Suprapubic skin (tissue), 4 donors: ENCODE results near the gene HAS3. TPM values are rescaled to one million over a fixed set of nuclear protein-coding genes. Genes with fewer than 3 reads are reported as not detected.
"Not testable (repeated sequence)": the region's sequence is repeated elsewhere in the genome, so short reads cannot be mapped to it uniquely, and the experiment has no call there.

Experiments
- DNase-seq, 2 donors: peaks; one replicate each; pipeline ENCODE4 v3.0.0-alpha.2; 2019; ENCODE audit warnings: low spot score in 2 of 2
- H3K27ac ChIP-seq: fragments of 200-600 bp; sonication (generic); one replicate; pipeline ENCODE4 v1.5.1; 2019
- H3K27me3 ChIP-seq: fragments of 200-600 bp; sonication (generic); one replicate; pipeline ENCODE4 v1.5.1; 2019
- H3K36me3 ChIP-seq: fragments of 200-600 bp; sonication (generic); one replicate; pipeline ENCODE4 v1.5.1; 2019
- H3K4me1 ChIP-seq: fragments of 200-600 bp; sonication (generic); one replicate; pipeline ENCODE4 v1.5.1; 2019
- H3K4me3 ChIP-seq: fragments of 200-600 bp; sonication (generic); one replicate; pipeline ENCODE4 v1.5.1; 2019; ENCODE audit warnings: mild to moderate bottlenecking
- H3K9me3 ChIP-seq: fragments of 200-600 bp; sonication (generic); one replicate; pipeline ENCODE4 v1.5.1; 2019
- CTCF ChIP-seq, 2 donors: fragments of 200-600 bp in 1 of 2; fragments of 450-650 bp in 1 of 2; sonication (generic) in 1 of 2; IDR thresholded peaks; one replicate each; pipeline ENCODE4 v1.5.1; 2016 to 2019; ENCODE audit warnings: antibody characterized with exemption in 2 of 2, mild to moderate bottlenecking in 1 of 2, moderate library complexity in 1 of 2
- EP300 ChIP-seq: sonication (generic); formaldehyde crosslinking; IDR thresholded peaks from one replicate; pipeline ENCODE4 v1.6.1; 2017; ENCODE audit warnings: antibody characterized with exemption
- POLR2A ChIP-seq, 2 donors: fragments of 450-650 bp; IDR thresholded peaks; one replicate each; pipeline ENCODE4 v1.6.1; 2017; ENCODE audit warnings: antibody characterized with exemption in 2 of 2, mild to moderate bottlenecking in 2 of 2, moderate library complexity in 2 of 2
- POLR2AphosphoS5 ChIP-seq, 3 donors: sonication (generic); formaldehyde crosslinking; IDR thresholded peaks; one replicate each; pipeline ENCODE4 v1.6.1; 2017; ENCODE audit warnings: antibody characterized with exemption in 3 of 3
- WGBS: methylation state at CpG from one replicate; pipeline ENCODE4 v1.1.5; 2018; 5-methylcytosine and 5-hydroxymethylcytosine counted together
- total RNA-seq, 4 donors: library from RNA; depleted of rRNA; stranded (reverse); fragments of >200 nt; gene quantifications; one replicate each; pipeline ENCODE4 v1.1.0, GENCODE V29; 2016

Gene HAS3
- total RNA-seq, 4 donors from 2014 or later, result 4.4 to 11.3 (median 7.1) TPM

- Histone ChIP-seq H3K4me1 (no peaks in the 10 kb centered on the region), H3K36me3 (peaks cover 88% of the 10 kb centered on the region), H3K4me3 (no peak overlapping the region), H3K27ac (no peak overlapping the region), H3K9me3 (no peaks in the 10 kb centered on the region), H3K27me3 (no peaks in the 10 kb centered on the region)
- DNase-seq, result no peak
- WGBS, result 81% methylated on average over 5 of the region's 5 CpGs
- TF ChIP-seq CTCF (IDR thresholded peaks at IDR 0.05), result no peak
Observed at GRCh38 chr16:69141014-69141413, 35.6 kb downstream of the HAS3 start.

GRCh38 chr16:69141936-69142335, 36.5 kb downstream of the HAS3 start:
- DNase-seq, result no peak
- Histone ChIP-seq H3K4me3 (no peak overlapping the region), H3K27ac (no peak overlapping the region), H3K9me3 (no peaks in the 10 kb centered on the region), H3K27me3 (no peaks in the 10 kb centered on the region), H3K4me1 (no peaks in the 10 kb centered on the region), H3K36me3 (peaks cover 82% of the 10 kb centered on the region)
- 94% methylated on average over 4 of the region's 4 CpGs for WGBS
- TF ChIP-seq EP300 (no peak), POLR2AphosphoS5 (IDR thresholded peaks at IDR 0.05) (no peak), CTCF (IDR thresholded peaks at IDR 0.05) (no peak), POLR2A (IDR thresholded peaks at IDR 0.05) (no peak)

GRCh38 chr16:69143116-69143515, 37.7 kb downstream of the HAS3 start:
- WGBS, result 86% methylated on average over 11 of the region's 11 CpGs
- Histone ChIP-seq H3K27ac (no peak overlapping the region), H3K36me3 (peaks cover 78% of the 10 kb centered on the region), H3K4me1 (no peaks in the 10 kb centered on the region), H3K27me3 (no peaks in the 10 kb centered on the region), H3K4me3 (no peak overlapping the region), H3K9me3 (no peaks in the 10 kb centered on the region)
- no peak for DNase-seq
- TF ChIP-seq CTCF (IDR thresholded peaks at IDR 0.05), result no peak
- no peak for TF ChIP-seq POLR2AphosphoS5 (IDR thresholded peaks at IDR 0.05)
- no peak for TF ChIP-seq POLR2A (IDR thresholded peaks at IDR 0.05)
- no peak for TF ChIP-seq EP300

- Histone ChIP-seq H3K27ac (no peak overlapping the region), H3K9me3 (no peaks in the 10 kb centered on the region), H3K27me3 (no peaks in the 10 kb centered on the region), H3K36me3 (peaks cover 65% of the 10 kb centered on the region), H3K4me3 (no peak overlapping the region), H3K4me1 (no peaks in the 10 kb centered on the region)
- WGBS, result 68% methylated on average over 4 of the region's 4 CpGs
- no peak for DNase-seq
- no peak for TF ChIP-seq EP300
- TF ChIP-seq POLR2AphosphoS5 (IDR thresholded peaks at IDR 0.05), result no peak
- no peak for TF ChIP-seq CTCF (IDR thresholded peaks at IDR 0.05)
- no peak for TF ChIP-seq POLR2A (IDR thresholded peaks at IDR 0.05)
Observed at GRCh38 chr16:69145658-69146057, 40.2 kb downstream of the HAS3 start.

GRCh38 chr16:69149621-69150020, 44.2 kb downstream of the HAS3 start:
- 75% methylated on average over 9 of the region's 9 CpGs for WGBS
- not testable (repeated sequence) for H3K27me3 ChIP-seq, H3K27ac ChIP-seq, H3K9me3 ChIP-seq, DNase-seq, H3K4me3 ChIP-seq, H3K4me1 ChIP-seq
- H3K36me3 ChIP-seq, result peaks cover 68% of the 10 kb centered on the region

GRCh38 chr16:69150146-69150865, 44.9 kb downstream of the HAS3 start:
- Histone ChIP-seq H3K4me3 (no peak overlapping the region), H3K36me3 (peaks cover 68% of the 10 kb centered on the region), H3K9me3 (no peaks in the 10 kb centered on the region), H3K4me1 (no peaks in the 10 kb centered on the region), H3K27me3 (no peaks in the 10 kb centered on the region), H3K27ac (no peak overlapping the region)
- 58% methylated on average over 16 of the region's 16 CpGs for WGBS
- no peak for DNase-seq
- no peak for TF ChIP-seq POLR2AphosphoS5 (IDR thresholded peaks at IDR 0.05)
- no peak for TF ChIP-seq POLR2A (IDR thresholded peaks at IDR 0.05)
- peak; percentile 58 to 61 for TF ChIP-seq CTCF (IDR thresholded peaks at IDR 0.05)
